Colonic mucosa (tissue), 4 donors: ENCODE results near the gene TCFL5. TPM values are rescaled to one million over a fixed set of nuclear protein-coding genes. Genes with fewer than 3 reads are reported as not detected.
A peak's percentile ranks its signal among the peaks of the same experiment; 100 is the strongest.

Experiments
- DNase-seq: peaks from one replicate; pipeline ENCODE4 v3.0.0-alpha.2; 2020
- H3K27ac ChIP-seq: fragments of 200-600 bp; one replicate; pipeline ENCODE4 v1.8.0; 2021
- H3K27me3 ChIP-seq: fragments of 200-600 bp; one replicate; pipeline ENCODE4 v1.8.0; 2021
- H3K36me3 ChIP-seq: fragments of 200-600 bp; one replicate; pipeline ENCODE4 v1.8.0; 2021
- H3K4me1 ChIP-seq: fragments of 200-600 bp; one replicate; pipeline ENCODE4 v1.8.0; 2021; ENCODE audit warnings: mild to moderate bottlenecking
- H3K4me3 ChIP-seq: fragments of 200-600 bp; one replicate; pipeline ENCODE4 v1.8.0; 2021
- H3K9ac ChIP-seq, 2 donors: one replicate each; pipeline ENCODE4 v1.7.0; 2013; ENCODE audit warnings: control low read depth in 2 of 2, low read depth in 2 of 2, low read length in 2 of 2
- H3K9me3 ChIP-seq: fragments of 200-600 bp; one replicate; pipeline ENCODE4 v1.8.0; 2021
- CTCF ChIP-seq: fragments of 200-600 bp; IDR thresholded peaks from one replicate; pipeline ENCODE4 v1.8.0; 2022; ENCODE audit warnings: antibody characterized with exemption, mild to moderate bottlenecking
- intact Hi-C: fragments of 100-400 bp; cut with DNase I; formaldehyde crosslinking; loops from one replicate; pipeline ENCODE4 v1.14.1; 2022
- total RNA-seq, 2 donors: library from RNA; stranded (reverse); fragmentation: NEBNext Ultra II Directional in 1 of 2; extraction: Animal tissue kit (Norgen Biotek cat#: 25700) in 1 of 2; gene quantifications; one replicate each; pipeline ENCODE4 v1.2.1, GENCODE V29; 2021
- donor health status: healthy.
- donor health status: DM: no; HTN: no; CAD: no.
- donor health status: DM: no; HTN: no; CAD: no.

TCFL5 gene
- total RNA-seq, 2 donors from 2014 or later: 6.2 to 7.3 TPM

GRCh38 chr20:62805155-62805710, 56.4 kb downstream of the TCFL5 start:
- intact Hi-C loops: loop anchor here (5.0 kb wide), 1 partner anchor 138 kb away; no protein-coding TSS in a partner anchor

GRCh38 chr20:62804627-62805154, 56.9 kb downstream of the TCFL5 start, which contains the start of gene OGFR:
OGFR (plus strand) TSS chr20:62804835; CDS start chr20:62804860, 25 bp downstream.
- intact Hi-C loops: loop anchor here (5.0 kb wide), 1 partner anchor 137 kb away; no protein-coding TSS in a partner anchor

More at GRCh38 chr20:62805155-62805710, 56.4 kb downstream of the TCFL5 start:
- Histone ChIP-seq H3K9ac (peak overlapping the region; percentile 73 to 94), H3K4me3 (peak overlapping the region; percentile 99), H3K27me3 (no peaks in the 10 kb centered on the region), H3K9me3 (no peaks in the 10 kb centered on the region), H3K27ac (peak overlapping the region; percentile 85), H3K4me1 (peaks cover 14% of the 10 kb centered on the region), H3K36me3 (peaks cover 15% of the 10 kb centered on the region)
- TF ChIP-seq CTCF: no peak
- DNase-seq: peak; percentile 48

GRCh38 chr20:62804021-62804626, 57.5 kb downstream of the TCFL5 start:
- no peak for DNase-seq
- Histone ChIP-seq H3K9ac (peak overlapping the region; percentile 55 to 63), H3K4me1 (peaks cover 14% of the 10 kb centered on the region), H3K27me3 (no peaks in the 10 kb centered on the region), H3K9me3 (no peaks in the 10 kb centered on the region), H3K36me3 (peaks cover 7% of the 10 kb centered on the region), H3K4me3 (peak overlapping the region; percentile 99), H3K27ac (no peak overlapping the region)
- intact Hi-C loops: no loop called here
- TF ChIP-seq CTCF: no peak

More at GRCh38 chr20:62804627-62805154, 56.9 kb downstream of the TCFL5 start, which contains the start of gene OGFR:
- peak within 1 kb of the TSS; percentile 73 to 94 for H3K9ac ChIP-seq
- H3K4me3 ChIP-seq: peak within 1 kb of the TSS; percentile 99
- H3K9me3 ChIP-seq: no peaks in the 10 kb centered on the region
- peaks cover 14% of the 10 kb centered on the region for H3K4me1 ChIP-seq
- no peaks in the 10 kb centered on the region for H3K27me3 ChIP-seq
- DNase-seq: peak; percentile 76
- H3K27ac ChIP-seq: peak within 1 kb of the TSS; percentile 85
- no peak for TF ChIP-seq CTCF
- H3K36me3 ChIP-seq: peaks cover 9% of the 10 kb centered on the region

DNA sequence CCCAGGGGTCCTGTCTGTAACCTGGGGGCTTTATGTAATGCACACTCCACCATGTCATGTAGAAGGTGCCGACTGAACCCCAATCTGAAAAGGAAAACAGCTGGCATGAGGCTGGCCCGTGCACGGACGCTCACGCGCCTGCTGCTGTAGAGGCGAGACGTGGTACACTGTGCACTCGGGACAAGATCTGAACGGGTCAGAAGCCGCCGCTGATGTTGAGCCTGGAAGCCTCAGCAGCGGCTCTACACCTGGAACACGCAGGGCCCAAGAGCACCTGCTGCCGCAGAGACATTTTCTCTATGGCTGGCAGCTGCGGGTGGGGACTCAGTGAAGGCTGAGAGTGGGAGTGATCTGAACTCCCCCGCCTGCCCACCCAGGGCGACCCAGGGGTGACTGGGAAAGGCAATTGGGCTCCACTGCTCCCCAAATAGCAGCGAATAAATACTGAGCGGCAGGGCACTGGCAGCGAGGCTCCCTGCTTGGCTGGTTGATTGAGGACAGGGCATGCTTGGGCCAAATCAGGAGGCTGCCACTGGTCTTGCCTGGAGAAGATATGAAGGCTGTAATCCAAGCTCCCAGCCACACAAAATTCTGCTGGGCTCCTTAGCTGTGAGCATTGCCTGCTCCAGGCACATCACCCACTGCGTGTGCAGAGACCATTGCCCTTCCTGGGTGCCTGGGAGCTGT, 59.5 kb downstream of the TCFL5 start:
- Histone ChIP-seq H3K27ac (no peak overlapping the region), H3K36me3 (no peaks in the 10 kb centered on the region), H3K9me3 (no peaks in the 10 kb centered on the region), H3K27me3 (no peaks in the 10 kb centered on the region), H3K9ac (no peak overlapping the region), H3K4me3 (no peak overlapping the region), H3K4me1 (peaks cover 26% of the 10 kb centered on the region)
- intact Hi-C loops: no loop called here
- DNase-seq: no peak
- TF ChIP-seq CTCF: no peak

GRCh38 chr20:62801284-62802010, 60.2 kb downstream of the TCFL5 start:
- Histone ChIP-seq H3K27me3 (no peaks in the 10 kb centered on the region), H3K4me3 (no peak overlapping the region), H3K9me3 (no peaks in the 10 kb centered on the region), H3K9ac (no peak overlapping the region), H3K27ac (no peak overlapping the region), H3K36me3 (no peaks in the 10 kb centered on the region), H3K4me1 (peaks cover 22% of the 10 kb centered on the region)
- TF ChIP-seq CTCF: no peak
- intact Hi-C loops: no loop called here
- no peak for DNase-seq
